D721Med (cell line): Measurements from ENCODE around the gene TBCB.
"Not testable (repeated sequence)": the region's sequence is repeated elsewhere in the genome, so short reads cannot be mapped to it uniquely, and the experiment has no call there.

Experiments used
- DNase-seq: peaks from one replicate; pipeline ENCODE4 v3.0.0; 2011; ENCODE audit warnings: low spot score; ENCODE audit not compliant: insufficient read length
- FAIRE-seq: peaks from 2 replicates; lab custom pipeline; 2011; peaks lifted over from hg19 to GRCh38; lab: Jason Lieb, UNC
- TF ChIP-seq, protein P1 (sequence below): IDR thresholded peaks from 2 replicates; pipeline ENCODE4 v1.5.1; 2012; ENCODE audit warnings: mild to moderate bottlenecking, control low read depth; ENCODE audit not compliant: insufficient read depth; ENCODE audit errors: missing control alignments

The TBCB gene

GRCh38 chr19:36120984-36121358 is 5.7 kb downstream of the TBCB start:
- FAIRE-seq (no peak), DNase-seq (no peak)
- TF ChIP-seq, protein P1, sequence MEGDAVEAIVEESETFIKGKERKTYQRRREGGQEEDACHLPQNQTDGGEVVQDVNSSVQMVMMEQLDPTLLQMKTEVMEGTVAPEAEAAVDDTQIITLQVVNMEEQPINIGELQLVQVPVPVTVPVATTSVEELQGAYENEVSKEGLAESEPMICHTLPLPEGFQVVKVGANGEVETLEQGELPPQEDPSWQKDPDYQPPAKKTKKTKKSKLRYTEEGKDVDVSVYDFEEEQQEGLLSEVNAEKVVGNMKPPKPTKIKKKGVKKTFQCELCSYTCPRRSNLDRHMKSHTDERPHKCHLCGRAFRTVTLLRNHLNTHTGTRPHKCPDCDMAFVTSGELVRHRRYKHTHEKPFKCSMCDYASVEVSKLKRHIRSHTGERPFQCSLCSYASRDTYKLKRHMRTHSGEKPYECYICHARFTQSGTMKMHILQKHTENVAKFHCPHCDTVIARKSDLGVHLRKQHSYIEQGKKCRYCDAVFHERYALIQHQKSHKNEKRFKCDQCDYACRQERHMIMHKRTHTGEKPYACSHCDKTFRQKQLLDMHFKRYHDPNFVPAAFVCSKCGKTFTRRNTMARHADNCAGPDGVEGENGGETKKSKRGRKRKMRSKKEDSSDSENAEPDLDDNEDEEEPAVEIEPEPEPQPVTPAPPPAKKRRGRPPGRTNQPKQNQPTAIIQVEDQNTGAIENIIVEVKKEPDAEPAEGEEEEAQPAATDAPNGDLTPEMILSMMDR: no peak

- FAIRE-seq (no peak), DNase-seq (no peak)
- TF ChIP-seq, protein P1: no peak
Measured at GRCh38 chr19:36121486-36122124, 6.3 kb downstream of the TBCB start.

- FAIRE-seq (no peak), DNase-seq (no peak)
- TF ChIP-seq, protein P1: no peak
Measured at GRCh38 chr19:36125557-36125956, 10.3 kb downstream of the TBCB start.

DNA sequence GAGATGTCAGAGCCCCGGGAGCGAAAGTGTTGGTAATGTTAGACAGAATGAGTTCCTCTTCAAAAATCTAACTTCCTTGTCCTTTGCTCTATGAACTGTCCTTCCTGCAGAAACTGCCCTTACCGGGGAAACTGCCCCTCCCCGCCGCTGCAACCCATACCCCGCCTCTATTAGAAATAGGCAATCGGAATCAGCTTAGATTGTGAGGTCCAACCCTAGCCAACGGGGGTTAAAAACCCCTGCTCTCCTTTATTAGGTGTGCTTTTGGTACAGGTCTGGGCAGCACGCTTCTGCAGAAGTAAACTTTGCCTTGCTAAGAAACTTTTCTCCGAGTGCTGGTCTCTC is 13.1 kb downstream of the TBCB start:
- TF ChIP-seq, protein P1: no peak
- DNase-seq (no peak), FAIRE-seq (no peak)

- not testable (repeated sequence) for FAIRE-seq, DNase-seq
Measured at GRCh38 chr19:36131221-36131620, 16.0 kb downstream of the TBCB start.

DNA sequence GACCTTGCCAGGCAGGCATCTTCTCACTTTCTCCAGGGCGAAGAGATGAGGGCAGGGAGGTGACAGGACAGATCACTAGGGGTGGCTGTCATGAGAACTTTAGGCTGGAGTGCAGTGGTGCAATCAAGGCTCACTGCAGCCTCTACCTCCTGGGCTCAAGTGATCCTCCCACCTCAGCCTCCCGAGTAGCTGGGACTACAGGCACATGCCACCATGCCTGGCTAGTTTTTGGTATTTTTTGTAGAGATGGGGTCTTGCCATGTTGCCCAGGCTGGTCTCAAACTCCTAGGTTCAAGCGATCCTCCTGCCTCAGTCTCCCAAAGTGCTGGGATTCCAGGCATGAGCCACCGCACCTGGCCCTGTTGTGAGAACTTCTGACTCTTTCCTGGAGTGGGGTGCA is 19.6 kb downstream of the TBCB start:
- not testable (repeated sequence) for FAIRE-seq, DNase-seq

GRCh38 chr19:36136964-36137686 is 21.9 kb downstream of the TBCB start:
- DNase-seq (no peak), FAIRE-seq (no peak)
- TF ChIP-seq, protein P1: no peak

GRCh38 chr19:36139120-36139472 is 23.8 kb downstream of the TBCB start:
- FAIRE-seq (no peak), DNase-seq (no peak)
- TF ChIP-seq, protein P1: no peak
